Common myeloid progenitor, CD34-positive (primary cell): ENCODE results near the gene ATP9B.
A peak's percentile ranks its signal among the peaks of the same experiment; 100 is the strongest.

Experiments
- CTCF ChIA-PET: fragments of 350-600 bp; sonication (Branson Sonifier 250); formaldehyde crosslinking; loops from one replicate; lab custom pipeline; 2021; ENCODE audit warnings: antibody characterized with exemption; lab: Charles Lee
- POLR2A ChIA-PET: fragments of 350-600 bp; sonication (Branson Sonifier 250); formaldehyde crosslinking; loops from one replicate; lab custom pipeline; 2021; ENCODE audit warnings: antibody characterized with exemption; lab: Charles Lee
- DNase-seq, 3 donors: peaks; one replicate each; pipeline versions ENCODE4 v3.0.0 to v3.0.0-alpha.2; 2013
- H3K27ac ChIP-seq, 2 experiments: 1 replicate in 1 of 2; 2 replicates in 1 of 2; pipeline ENCODE4 v1.7.0; 2013; ENCODE audit warnings: inconsistent platforms in 2 of 2, low read length in 2 of 2, mild to moderate bottlenecking in 2 of 2, low read depth in 1 of 2, moderate library complexity in 1 of 2; ENCODE audit not compliant: severe bottlenecking in 2 of 2, insufficient read depth in 1 of 2, poor library complexity in 1 of 2
- H3K27me3 ChIP-seq, 5 experiments: replicated peaks in 2 of 5; 1 replicate in 3 of 5; 2 replicates in 2 of 5; pipeline versions ENCODE4 v1.6.1 to v1.7.0; 2013; ENCODE audit warnings: low read length in 4 of 5, mild to moderate bottlenecking in 2 of 5, moderate library complexity in 2 of 5, inconsistent platforms in 1 of 5; ENCODE audit not compliant: insufficient read depth in 5 of 5, control insufficient read depth in 4 of 5
- H3K36me3 ChIP-seq, 4 experiments: 1 replicate in 2 of 4; 2 replicates in 2 of 4; pipeline versions ENCODE4 v1.6.1 to v1.7.0; 2013; ENCODE audit warnings: low read length in 3 of 4, control low read depth in 1 of 4, mild to moderate bottlenecking in 1 of 4; ENCODE audit not compliant: control insufficient read depth in 4 of 4, insufficient read depth in 4 of 4
- H3K4me1 ChIP-seq, 4 experiments: 1 replicate in 3 of 4; 2 replicates in 1 of 4; pipeline versions ENCODE4 v1.6.1 to v1.7.1; 2013; ENCODE audit warnings: low read length in 3 of 4, mild to moderate bottlenecking in 3 of 4, control low read depth in 1 of 4, inconsistent platforms in 1 of 4, moderate library complexity in 1 of 4; ENCODE audit not compliant: control insufficient read depth in 4 of 4, insufficient read depth in 4 of 4; ENCODE audit errors: control extremely low read depth in 1 of 4
- H3K4me3 ChIP-seq, 7 experiments: 1 replicate in 4 of 7; 2 replicates in 3 of 7; pipeline versions ENCODE4 v1.5.1 to v1.7.0; 2013; ENCODE audit warnings: mild to moderate bottlenecking in 7 of 7, low read length in 6 of 7, moderate library complexity in 6 of 7, inconsistent platforms in 2 of 7, low read depth in 2 of 7, control low read depth in 1 of 7; ENCODE audit not compliant: insufficient read depth in 4 of 7, control insufficient read depth in 1 of 7; ENCODE audit errors: extremely low read depth in 1 of 7
- H3K9me3 ChIP-seq, 5 experiments: 1 replicate in 4 of 5; 2 replicates in 1 of 5; pipeline versions ENCODE4 v1.6.1 to v1.7.1; 2013; ENCODE audit warnings: low read length in 4 of 5, mild to moderate bottlenecking in 2 of 5, inconsistent platforms in 1 of 5, low read depth in 1 of 5, moderate library complexity in 1 of 5; ENCODE audit not compliant: control insufficient read depth in 4 of 5, insufficient read depth in 2 of 5; ENCODE audit errors: control extremely low read depth in 1 of 5
- WGBS: methylation state at CpG from one replicate; pipeline ENCODE4 v1.1.5; 2013; ENCODE audit not compliant: insufficient coverage; 5-methylcytosine and 5-hydroxymethylcytosine counted together

ATP9B gene

DNA sequence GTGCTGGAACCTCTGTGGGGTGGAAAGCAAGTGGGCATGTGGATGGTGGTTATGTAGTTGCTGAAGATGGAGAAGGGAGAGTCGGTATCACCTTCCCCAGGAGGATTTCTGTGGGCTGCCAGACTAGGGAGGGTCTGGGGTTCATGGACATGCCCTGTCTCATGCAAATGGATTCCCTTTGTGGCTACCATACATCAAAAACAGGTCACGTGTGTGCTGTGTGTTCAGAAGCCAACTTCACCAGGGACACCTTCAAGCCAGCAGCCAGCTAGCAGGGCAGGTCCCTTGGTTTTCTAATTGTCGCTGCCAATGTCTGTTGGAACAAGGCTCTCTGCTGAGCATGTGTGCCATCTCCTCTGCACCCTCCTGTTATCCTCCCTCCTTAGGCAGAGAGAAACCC lies 155.2 kb downstream of the ATP9B start:
- peaks cover 0 to 4% (median 2%) of the 10 kb centered on the region in 4 experiments for H3K36me3 ChIP-seq
- no peak overlapping the region for H3K4me3 ChIP-seq
- POLR2A ChIA-PET: no interaction called here
- no peaks in the 10 kb centered on the region for H3K27me3 ChIP-seq
- DNase-seq: no peak
- H3K9me3 ChIP-seq: no peaks in the 10 kb centered on the region
- CTCF ChIA-PET: no interaction called here
- peaks cover 0 to 6% (median 2%) of the 10 kb centered on the region in 4 experiments for H3K4me1 ChIP-seq
- WGBS: 100% methylated on average over 2 of the region's 3 CpGs
- H3K27ac ChIP-seq: no peak overlapping the region

DNA sequence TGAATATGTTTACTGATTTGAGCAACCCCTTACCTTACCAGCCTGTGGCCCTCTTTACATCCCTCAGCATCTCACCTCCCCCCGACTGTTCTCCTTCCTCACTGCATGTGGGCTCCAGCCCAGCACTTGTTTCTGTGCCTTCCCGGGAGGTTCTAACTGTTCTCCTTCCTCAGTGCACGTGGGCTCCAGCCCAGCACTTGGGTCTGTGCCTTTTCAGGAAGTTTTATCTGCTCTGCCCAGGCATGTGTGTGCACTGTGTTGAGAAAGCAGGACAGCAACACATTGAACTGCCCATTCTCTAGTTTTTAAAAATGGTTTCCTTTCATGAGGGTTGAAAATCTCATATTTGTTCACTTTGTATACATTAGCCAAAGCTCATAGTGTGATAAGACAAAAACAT lies 158.4 kb downstream of the ATP9B start:
- ChIA-PET CTCF (no interaction called here), POLR2A (no interaction called here)
- no peaks in the 10 kb centered on the region for H3K27me3 ChIP-seq
- H3K9me3 ChIP-seq: no peaks in the 10 kb centered on the region
- no peak overlapping the region for H3K27ac ChIP-seq
- peak in 2 of 3 donors; percentile 27 to 39 for DNase-seq
- WGBS: 14% methylated on average over 1 of the region's 3 CpGs
- peaks cover 0 to 6% (median 2%) of the 10 kb centered on the region in 4 experiments for H3K4me1 ChIP-seq
- peaks cover 0 to 2% (median 0%) of the 10 kb centered on the region in 4 experiments for H3K36me3 ChIP-seq
- H3K4me3 ChIP-seq: no peak overlapping the region

DNA sequence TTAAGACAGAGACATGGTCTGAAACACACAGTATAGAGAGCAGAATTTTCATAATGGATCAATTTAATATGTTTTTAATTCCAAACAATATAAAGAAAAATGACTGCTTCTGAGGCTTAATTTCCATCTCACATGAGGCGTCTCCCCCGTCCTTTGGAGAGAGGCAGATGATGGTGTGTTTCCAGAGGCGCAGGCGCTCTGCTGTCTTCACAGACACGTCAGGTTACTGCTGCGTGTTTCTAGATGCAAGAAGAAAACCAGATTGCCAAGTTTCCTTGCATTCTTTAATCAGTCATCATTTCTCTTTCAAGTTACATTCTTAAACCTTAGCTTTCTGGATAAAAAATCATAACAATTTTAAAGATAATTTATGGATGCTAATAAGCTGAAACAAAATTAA lies 160.2 kb downstream of the ATP9B start:
- Histone ChIP-seq H3K27me3 (no peaks in the 10 kb centered on the region), H3K36me3 (peaks cover 0 to 2% (median 0%) of the 10 kb centered on the region in 4 experiments), H3K4me1 (peaks cover 0 to 6% (median 2%) of the 10 kb centered on the region in 4 experiments), H3K4me3 (no peak overlapping the region), H3K27ac (no peak overlapping the region), H3K9me3 (no peaks in the 10 kb centered on the region)
- ChIA-PET CTCF (no interaction called here), POLR2A (no interaction called here)
- no peak for DNase-seq
- WGBS: 97% methylated on average over 6 of the region's 6 CpGs

DNA sequence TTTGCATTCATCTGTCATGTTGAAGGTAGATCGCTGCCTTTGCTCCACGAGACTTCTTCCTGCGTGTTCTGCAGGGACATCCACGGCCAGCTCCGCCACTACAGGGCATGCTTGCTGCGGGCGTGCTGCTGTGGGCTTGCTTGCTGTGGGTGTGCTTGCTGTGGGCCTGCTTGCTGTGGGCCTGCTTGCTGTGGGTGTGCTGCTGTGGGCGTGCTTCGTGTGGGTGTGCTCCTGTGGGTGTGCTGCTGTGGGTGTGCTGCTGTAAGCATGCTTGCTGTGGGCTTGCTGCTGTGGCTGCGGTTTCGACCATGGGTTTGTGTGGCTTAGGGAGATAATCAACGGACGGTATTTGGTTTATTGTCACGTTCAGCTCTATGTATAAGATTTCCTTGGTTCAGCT lies 165.2 kb downstream of the ATP9B start:
- ChIA-PET POLR2A (no interaction called here), CTCF (no interaction called here)
- Histone ChIP-seq H3K36me3 (peaks cover 0 to 11% (median under 1%) of the 10 kb centered on the region in 4 experiments), H3K4me3 (no peak overlapping the region), H3K9me3 (no peaks in the 10 kb centered on the region), H3K4me1 (no peaks in the 10 kb centered on the region), H3K27ac (no peak overlapping the region), H3K27me3 (no peaks in the 10 kb centered on the region)
- peak in 1 of 3 donors; percentile 24 for DNase-seq
- 98% methylated on average over 7 of the region's 14 CpGs for WGBS

DNA sequence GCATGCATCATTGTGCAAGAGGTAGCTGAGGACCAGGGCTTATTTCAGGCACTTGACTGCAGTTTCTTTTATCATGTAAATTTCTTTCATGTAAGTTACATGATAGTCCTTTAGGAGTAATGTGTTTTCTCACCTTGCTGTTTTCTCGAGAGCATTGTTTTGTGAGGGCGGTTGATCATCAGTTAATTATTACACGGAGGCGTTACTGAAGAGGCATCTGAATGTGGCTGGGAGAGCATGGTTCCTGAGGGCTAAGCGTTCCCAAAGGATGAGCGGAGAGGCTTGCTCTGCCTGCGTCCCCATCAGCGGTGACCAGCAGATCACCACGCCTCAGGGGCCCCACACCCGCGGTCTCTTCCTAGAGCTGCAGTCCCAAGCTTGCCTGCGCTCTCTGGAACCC lies 170.4 kb downstream of the ATP9B start:
- Histone ChIP-seq H3K4me3 (no peak overlapping the region), H3K27me3 (no peaks in the 10 kb centered on the region), H3K36me3 (peaks cover 0 to 11% (median 0%) of the 10 kb centered on the region in 4 experiments), H3K27ac (no peak overlapping the region), H3K9me3 (no peaks in the 10 kb centered on the region), H3K4me1 (no peaks in the 10 kb centered on the region)
- WGBS: 98% methylated on average over 11 of the region's 12 CpGs
- no peak for DNase-seq
- CTCF ChIA-PET: no interaction called here
- POLR2A ChIA-PET: no interaction called here

DNA sequence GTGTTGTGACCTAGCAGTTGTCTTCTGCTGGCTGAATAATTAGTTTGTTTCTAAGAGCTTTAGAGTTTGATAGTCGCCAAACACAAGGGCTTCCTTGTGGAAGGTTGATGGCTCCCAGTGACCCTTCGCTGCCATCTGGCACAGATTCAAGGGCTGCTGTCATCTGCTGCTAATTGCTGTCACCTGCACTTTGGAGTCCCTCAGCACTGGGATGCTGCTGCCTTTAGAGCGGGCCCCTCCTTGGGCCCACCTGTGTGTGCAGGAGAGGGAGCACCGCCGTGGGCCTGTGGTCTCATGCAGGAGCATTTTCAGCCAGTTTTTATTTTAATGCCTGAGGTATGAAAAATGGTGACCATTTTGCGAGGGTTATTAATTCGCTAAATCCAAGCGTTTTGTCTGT lies 172.6 kb downstream of the ATP9B start:
- peaks cover 0 to 2% (median 0%) of the 10 kb centered on the region in 4 experiments for H3K4me1 ChIP-seq
- H3K27ac ChIP-seq: no peak overlapping the region
- H3K27me3 ChIP-seq: no peaks in the 10 kb centered on the region
- POLR2A ChIA-PET: no interaction called here
- no peak for DNase-seq
- CTCF ChIA-PET: interaction anchor here (1.8 kb wide), 1 partner anchor 12 kb away, joined by 5 read pairs; no protein-coding TSS in a partner anchor
- no peak overlapping the region for H3K4me3 ChIP-seq
- H3K9me3 ChIP-seq: no peaks in the 10 kb centered on the region
- 94% methylated on average over 6 of the region's 8 CpGs for whole genome bisulfite sequencing
- peaks cover 0 to 11% (median 0%) of the 10 kb centered on the region in 4 experiments for H3K36me3 ChIP-seq

DNA sequence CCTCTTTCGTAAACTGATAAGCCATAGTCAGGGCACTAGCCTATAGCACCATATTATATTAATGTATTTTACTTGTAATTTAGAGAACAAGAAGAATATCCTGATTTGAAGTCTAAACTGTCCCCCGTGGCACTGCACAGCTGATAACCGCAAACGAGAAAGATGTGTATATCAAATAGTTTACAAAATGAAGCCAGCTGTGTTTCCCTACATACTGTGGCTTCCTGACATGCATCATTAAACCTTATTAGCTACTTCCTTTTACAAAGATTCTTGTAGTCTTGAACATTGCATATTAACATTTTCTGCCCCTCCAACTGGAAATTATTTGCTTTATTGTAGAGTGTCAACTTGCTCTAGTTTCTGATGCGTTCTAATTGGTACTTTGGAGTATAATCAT lies 173.1 kb downstream of the ATP9B start:
- H3K4me1 ChIP-seq: peaks cover 0 to 2% (median 0%) of the 10 kb centered on the region in 4 experiments
- no CpG with 5 or more reads among the region's 5 CpGs for WGBS
- peaks cover 0 to 11% (median 0%) of the 10 kb centered on the region in 4 experiments for H3K36me3 ChIP-seq
- no peak overlapping the region for H3K27ac ChIP-seq
- POLR2A ChIA-PET: interaction anchor here (0.6 kb wide), 1 partner anchor 470 kb away, joined by 3 read pairs; no protein-coding TSS in a partner anchor
- CTCF ChIA-PET: no interaction called here
- no peak for DNase-seq
- no peak overlapping the region for H3K4me3 ChIP-seq
- no peaks in the 10 kb centered on the region for H3K27me3 ChIP-seq
- no peaks in the 10 kb centered on the region for H3K9me3 ChIP-seq
